KMS-11 (cell line): ENCODE measurements around the gene PRSS53.

Experiments used
- H2AFZ ChIP-seq: fragments of 200-600 bp; sonication (generic); 2 replicates; pipeline ENCODE4 v1.6.1; 2016; ENCODE audit warnings: antibody characterized with exemption, mixed run types, low read depth
- H3K27ac ChIP-seq: fragments of 200-600 bp; sonication (generic); 2 replicates; pipeline ENCODE4 v1.6.1; 2016; ENCODE audit warnings: mild to moderate bottlenecking, mixed run types
- H3K27me3 ChIP-seq: fragments of 200-600 bp; sonication (generic); 2 replicates; pipeline ENCODE4 v1.6.1; 2017; ENCODE audit warnings: mild to moderate bottlenecking, low read depth, mixed run types, moderate library complexity; ENCODE audit not compliant: insufficient read depth
- H3K36me3 ChIP-seq: fragments of 200-600 bp; sonication (generic); 2 replicates; pipeline ENCODE4 v1.6.1; 2017; ENCODE audit warnings: mild to moderate bottlenecking, mixed run types; ENCODE audit not compliant: insufficient read depth
- H3K4me1 ChIP-seq: fragments of 200-600 bp; sonication (generic); 2 replicates; pipeline ENCODE4 v1.6.1; 2016; ENCODE audit warnings: mild to moderate bottlenecking, low read depth, mixed run types; ENCODE audit not compliant: poor library complexity, severe bottlenecking
- H3K4me2 ChIP-seq: fragments of 200-600 bp; sonication (generic); 2 replicates; pipeline ENCODE4 v1.7.0; 2016; ENCODE audit warnings: mild to moderate bottlenecking, mixed run types
- H3K4me3 ChIP-seq: fragments of 200-600 bp; sonication (generic); IDR thresholded peaks from 2 replicates; pipeline ENCODE4 v1.6.1; 2017; ENCODE audit warnings: low read depth, low read length, mixed read lengths; ENCODE audit not compliant: insufficient read depth
- H3K79me2 ChIP-seq: fragments of 200-600 bp; sonication (generic); 2 replicates; pipeline ENCODE4 v1.6.1; 2016; ENCODE audit warnings: low read depth, mixed run types; ENCODE audit not compliant: insufficient read depth
- H3K9ac ChIP-seq: fragments of 200-600 bp; sonication (generic); 2 replicates; pipeline ENCODE4 v1.6.1; 2016; ENCODE audit warnings: mild to moderate bottlenecking, mixed run types
- H4K20me1 ChIP-seq: fragments of 200-600 bp; sonication (generic); 2 replicates; pipeline ENCODE4 v1.6.1; 2016; ENCODE audit warnings: mild to moderate bottlenecking, mixed run types; ENCODE audit not compliant: insufficient read depth
- TF ChIP-seq, protein P1 (sequence below): fragments of 200-600 bp; sonication (generic); conservative IDR thresholded peaks from 2 replicates; pipeline ENCODE4 v1.6.1; 2017; ENCODE audit warnings: low read depth, mild to moderate bottlenecking, antibody characterized with exemption, low read length, moderate library complexity, mixed read lengths

PRSS53 gene

DNA sequence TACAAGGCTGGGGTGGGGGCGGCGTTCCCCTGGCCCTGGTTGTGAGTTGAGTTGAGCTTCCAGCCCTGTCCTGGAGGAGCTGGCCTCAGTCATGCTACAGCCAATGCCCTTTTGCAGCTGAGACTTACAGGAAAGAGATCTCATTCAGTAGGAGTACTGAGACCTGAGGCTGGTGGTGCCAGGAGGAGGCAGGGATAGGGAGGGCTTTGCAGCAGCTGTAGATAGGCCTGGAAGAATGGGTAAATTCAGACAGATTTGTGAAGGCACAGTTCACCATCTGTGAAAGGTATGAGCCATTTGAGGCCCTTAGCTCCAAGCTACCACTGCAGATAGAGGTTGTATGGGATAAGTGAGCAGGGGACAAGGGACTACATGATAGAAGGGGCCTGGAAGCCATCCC lies 49.8 kb downstream of the PRSS53 start:
- no peak overlapping the region for H3K4me2 ChIP-seq
- H3K36me3 ChIP-seq = no peaks in the 10 kb centered on the region
- H3K27me3 ChIP-seq = no peaks in the 10 kb centered on the region
- no peaks in the 10 kb centered on the region; the same call in 1 of the 2 replicates for H3K79me2 ChIP-seq
- no peak overlapping the region for H3K4me3 ChIP-seq
- no peak overlapping the region for H3K9ac ChIP-seq
- no peak overlapping the region for H3K27ac ChIP-seq
- no peaks in the 10 kb centered on the region for H4K20me1 ChIP-seq
- TF ChIP-seq, protein P1, sequence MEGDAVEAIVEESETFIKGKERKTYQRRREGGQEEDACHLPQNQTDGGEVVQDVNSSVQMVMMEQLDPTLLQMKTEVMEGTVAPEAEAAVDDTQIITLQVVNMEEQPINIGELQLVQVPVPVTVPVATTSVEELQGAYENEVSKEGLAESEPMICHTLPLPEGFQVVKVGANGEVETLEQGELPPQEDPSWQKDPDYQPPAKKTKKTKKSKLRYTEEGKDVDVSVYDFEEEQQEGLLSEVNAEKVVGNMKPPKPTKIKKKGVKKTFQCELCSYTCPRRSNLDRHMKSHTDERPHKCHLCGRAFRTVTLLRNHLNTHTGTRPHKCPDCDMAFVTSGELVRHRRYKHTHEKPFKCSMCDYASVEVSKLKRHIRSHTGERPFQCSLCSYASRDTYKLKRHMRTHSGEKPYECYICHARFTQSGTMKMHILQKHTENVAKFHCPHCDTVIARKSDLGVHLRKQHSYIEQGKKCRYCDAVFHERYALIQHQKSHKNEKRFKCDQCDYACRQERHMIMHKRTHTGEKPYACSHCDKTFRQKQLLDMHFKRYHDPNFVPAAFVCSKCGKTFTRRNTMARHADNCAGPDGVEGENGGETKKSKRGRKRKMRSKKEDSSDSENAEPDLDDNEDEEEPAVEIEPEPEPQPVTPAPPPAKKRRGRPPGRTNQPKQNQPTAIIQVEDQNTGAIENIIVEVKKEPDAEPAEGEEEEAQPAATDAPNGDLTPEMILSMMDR = no peak
- H2AFZ ChIP-seq = no peak overlapping the region
- peaks cover 7% of the 10 kb centered on the region for H3K4me1 ChIP-seq

DNA sequence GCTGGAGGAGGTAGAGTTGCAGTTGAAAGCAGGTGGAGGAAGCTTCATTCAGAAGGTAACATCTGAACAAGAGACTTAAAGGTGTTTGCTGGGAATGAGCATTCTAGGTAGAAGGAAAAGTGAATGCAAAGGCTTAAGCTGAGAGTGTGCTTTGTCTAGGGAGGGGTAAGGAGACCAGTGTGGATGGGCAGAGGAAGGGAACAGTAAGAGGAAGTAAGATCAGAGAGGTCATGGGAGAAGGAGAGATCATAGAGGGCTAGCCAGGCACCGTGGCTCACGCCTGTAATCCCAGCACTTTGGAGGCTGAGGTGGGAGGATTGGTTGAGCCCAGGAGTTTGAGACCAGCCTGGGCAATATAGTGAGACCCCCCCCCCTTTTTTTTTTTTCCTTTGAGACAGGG lies 52.1 kb downstream of the PRSS53 start:
- no peaks in the 10 kb centered on the region; the same call in 1 of the 2 replicates for H3K79me2 ChIP-seq
- H3K36me3 ChIP-seq = no peaks in the 10 kb centered on the region
- no peak overlapping the region for H3K9ac ChIP-seq
- no peaks in the 10 kb centered on the region for H4K20me1 ChIP-seq
- no peak overlapping the region for H3K27ac ChIP-seq
- H3K4me1 ChIP-seq = peaks cover 15% of the 10 kb centered on the region
- H3K4me2 ChIP-seq = no peak overlapping the region
- no peak overlapping the region for H3K4me3 ChIP-seq
- H3K27me3 ChIP-seq = no peaks in the 10 kb centered on the region
- H2AFZ ChIP-seq = no peak overlapping the region
- TF ChIP-seq, protein P1 = no peak

DNA sequence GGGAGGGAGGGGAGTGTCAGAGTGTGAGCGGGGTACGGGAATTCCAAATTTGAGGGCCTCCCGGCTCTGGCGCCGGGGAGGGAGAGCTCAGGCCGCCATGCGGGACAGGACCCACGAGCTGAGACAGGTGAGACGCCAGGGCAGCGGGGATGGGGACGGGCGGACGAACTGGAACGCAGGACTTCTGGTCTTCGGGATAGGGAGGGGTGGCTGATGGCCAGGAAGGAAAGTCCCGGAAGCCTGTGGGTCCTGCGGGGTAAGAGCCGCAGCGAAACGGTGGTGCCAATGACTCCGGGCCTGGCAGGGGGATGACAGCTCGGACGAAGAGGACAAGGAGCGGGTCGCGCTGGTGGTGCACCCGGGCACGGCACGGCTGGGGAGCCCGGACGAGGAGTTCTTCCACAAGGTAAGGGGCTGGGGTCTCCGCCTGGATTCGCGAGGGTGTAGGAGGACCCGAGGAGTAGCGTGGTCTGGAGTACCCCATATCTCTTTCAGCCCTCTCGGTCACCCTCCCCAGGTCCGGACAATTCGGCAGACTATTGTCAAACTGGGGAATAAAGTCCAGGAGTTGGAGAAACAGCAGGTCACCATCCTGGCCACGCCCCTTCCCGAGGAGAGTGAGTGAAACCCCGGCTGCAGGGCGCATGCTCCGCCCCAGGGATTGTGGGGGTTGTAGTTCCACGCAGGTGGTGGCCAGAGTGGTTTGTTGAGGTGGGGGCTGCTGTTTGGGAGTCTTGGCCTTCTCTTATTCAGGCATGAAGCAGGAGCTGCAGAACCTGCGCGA lies 54.8 kb downstream of the PRSS53 start:
- TF ChIP-seq, protein P1 = no peak
- Histone ChIP-seq H3K4me2 (peak overlapping the region; percentile 67), H3K4me3 (no peak overlapping the region), H3K27ac (peak overlapping the region; percentile 29), H3K9ac (peak overlapping the region; percentile 64), H4K20me1 (no peaks in the 10 kb centered on the region), H3K27me3 (no peaks in the 10 kb centered on the region), H2AFZ (peak overlapping the region; percentile 97; the same call in 1 of the 2 replicates), H3K4me1 (peaks cover 15% of the 10 kb centered on the region), H3K36me3 (no peaks in the 10 kb centered on the region), H3K79me2 (no peaks in the 10 kb centered on the region; the same call in 1 of the 2 replicates)
